A549 (cell line): ENCODE measurements around the gene BTBD10.

Experiments
- CHD2 ChIP-seq: fragments of 150-350 bp; IDR thresholded peaks from 2 replicates; pipeline ENCODE4 v1.6.1; 2014; ENCODE audit warnings: low read length; ENCODE audit not compliant: partially characterized antibody
- JUNB ChIP-seq: fragments of >200 bp; sonication (Bioruptor Twin); formaldehyde crosslinking; IDR thresholded peaks from 2 replicates; pipeline ENCODE4 v1.6.1; 2016
- MAZ ChIP-seq: fragments of 150-350 bp; IDR thresholded peaks from 2 replicates; pipeline ENCODE4 v1.6.1; 2014; ENCODE audit warnings: antibody characterized with exemption, low read depth, low read length, borderline replicate concordance
- NFE2L2 ChIP-seq: fragments of 150-350 bp; conservative IDR thresholded peaks from 2 replicates; pipeline ENCODE4 v1.6.1; 2014; ENCODE audit warnings: low read length
- TP53 ChIP-seq: fragments of 250-450 bp; sonication (Bioruptor Pico); IDR thresholded peaks from 2 replicates; pipeline ENCODE4 v1.5.0; 2021; ENCODE audit warnings: mild to moderate bottlenecking, moderate library complexity
- TF ChIP-seq, protein P1 (sequence below): fragments of >200 bp; sonication (Bioruptor Twin); formaldehyde crosslinking; IDR thresholded peaks from 3 replicates; pipeline ENCODE4 v1.6.1; 2016
- TF ChIP-seq, protein P2 (sequence below): fragments of >200 bp; sonication (Bioruptor Twin); formaldehyde crosslinking; IDR thresholded peaks from 3 replicates; pipeline ENCODE4 v1.5.1; 2016
- TF ChIP-seq, protein P3 (sequence below): IDR thresholded peaks from 2 replicates; pipeline ENCODE4 v1.6.1; 2012

DNA sequence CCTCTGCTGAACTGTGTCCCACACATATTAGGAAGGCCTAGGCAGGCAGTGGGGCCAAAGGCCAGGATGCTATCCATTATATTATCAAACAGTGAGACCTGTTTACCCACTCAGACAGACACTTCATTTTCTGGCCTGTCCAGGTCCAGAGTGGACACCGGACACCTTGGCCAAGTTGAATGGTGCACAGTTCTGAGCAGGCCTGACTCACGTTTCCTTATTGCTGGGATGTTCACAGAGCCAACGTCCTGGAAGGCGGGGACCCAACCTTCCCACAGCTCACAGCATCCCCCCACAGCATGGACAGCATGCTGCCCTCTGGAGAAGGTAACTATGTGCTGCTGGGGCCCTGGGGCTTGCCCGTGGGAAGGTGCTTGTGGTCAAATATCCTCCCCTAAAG, 86.6 kb downstream of the BTBD10 start:
- TF ChIP-seq, protein P1, sequence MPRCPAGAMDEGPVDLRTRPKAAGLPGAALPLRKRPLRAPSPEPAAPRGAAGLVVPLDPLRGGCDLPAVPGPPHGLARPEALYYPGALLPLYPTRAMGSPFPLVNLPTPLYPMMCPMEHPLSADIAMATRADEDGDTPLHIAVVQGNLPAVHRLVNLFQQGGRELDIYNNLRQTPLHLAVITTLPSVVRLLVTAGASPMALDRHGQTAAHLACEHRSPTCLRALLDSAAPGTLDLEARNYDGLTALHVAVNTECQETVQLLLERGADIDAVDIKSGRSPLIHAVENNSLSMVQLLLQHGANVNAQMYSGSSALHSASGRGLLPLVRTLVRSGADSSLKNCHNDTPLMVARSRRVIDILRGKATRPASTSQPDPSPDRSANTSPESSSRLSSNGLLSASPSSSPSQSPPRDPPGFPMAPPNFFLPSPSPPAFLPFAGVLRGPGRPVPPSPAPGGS, result no peak
- no peak for TF ChIP-seq NFE2L2
- no peak for TF ChIP-seq JUNB
- no peak for TF ChIP-seq TP53 (CRISPR knock-in tag)
- TF ChIP-seq, protein P2, sequence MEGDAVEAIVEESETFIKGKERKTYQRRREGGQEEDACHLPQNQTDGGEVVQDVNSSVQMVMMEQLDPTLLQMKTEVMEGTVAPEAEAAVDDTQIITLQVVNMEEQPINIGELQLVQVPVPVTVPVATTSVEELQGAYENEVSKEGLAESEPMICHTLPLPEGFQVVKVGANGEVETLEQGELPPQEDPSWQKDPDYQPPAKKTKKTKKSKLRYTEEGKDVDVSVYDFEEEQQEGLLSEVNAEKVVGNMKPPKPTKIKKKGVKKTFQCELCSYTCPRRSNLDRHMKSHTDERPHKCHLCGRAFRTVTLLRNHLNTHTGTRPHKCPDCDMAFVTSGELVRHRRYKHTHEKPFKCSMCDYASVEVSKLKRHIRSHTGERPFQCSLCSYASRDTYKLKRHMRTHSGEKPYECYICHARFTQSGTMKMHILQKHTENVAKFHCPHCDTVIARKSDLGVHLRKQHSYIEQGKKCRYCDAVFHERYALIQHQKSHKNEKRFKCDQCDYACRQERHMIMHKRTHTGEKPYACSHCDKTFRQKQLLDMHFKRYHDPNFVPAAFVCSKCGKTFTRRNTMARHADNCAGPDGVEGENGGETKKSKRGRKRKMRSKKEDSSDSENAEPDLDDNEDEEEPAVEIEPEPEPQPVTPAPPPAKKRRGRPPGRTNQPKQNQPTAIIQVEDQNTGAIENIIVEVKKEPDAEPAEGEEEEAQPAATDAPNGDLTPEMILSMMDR, result no peak
- TF ChIP-seq CHD2, result no peak
- no peak for TF ChIP-seq MAZ
- TF ChIP-seq, protein P3, sequence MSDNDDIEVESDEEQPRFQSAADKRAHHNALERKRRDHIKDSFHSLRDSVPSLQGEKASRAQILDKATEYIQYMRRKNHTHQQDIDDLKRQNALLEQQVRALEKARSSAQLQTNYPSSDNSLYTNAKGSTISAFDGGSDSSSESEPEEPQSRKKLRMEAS, result no peak
